Keratinocyte (primary cell): ENCODE results near the gene CLEC18C.

Experiments
- EZH2 ChIP-seq: IDR thresholded peaks from one replicate; pipeline ENCODE4 v1.6.1; 2012; ENCODE audit warnings: inconsistent platforms, mild to moderate bottlenecking, low read length, moderate library complexity
- TF ChIP-seq, protein P1 (sequence below), 3 experiments: IDR thresholded peaks in 1 of 3; conservative IDR thresholded peaks in 1 of 3; optimal IDR thresholded peaks in 1 of 3; 2 replicates in 2 of 3; 3 replicates in 1 of 3; pipeline versions ENCODE3 to v1.5.1; 2011; ENCODE audit warnings: low read length in 3 of 3, mild to moderate bottlenecking in 3 of 3, moderate library complexity in 2 of 3, control low read depth in 1 of 3, inconsistent platforms in 1 of 3; ENCODE audit not compliant: insufficient read depth in 2 of 3; ENCODE audit errors: extremely low read depth in 1 of 3

GRCh38 chr16:70157477-70158260 lies 15.9 kb upstream of the CLEC18C start:
- TF ChIP-seq EZH2: no peak
- TF ChIP-seq, protein P1, sequence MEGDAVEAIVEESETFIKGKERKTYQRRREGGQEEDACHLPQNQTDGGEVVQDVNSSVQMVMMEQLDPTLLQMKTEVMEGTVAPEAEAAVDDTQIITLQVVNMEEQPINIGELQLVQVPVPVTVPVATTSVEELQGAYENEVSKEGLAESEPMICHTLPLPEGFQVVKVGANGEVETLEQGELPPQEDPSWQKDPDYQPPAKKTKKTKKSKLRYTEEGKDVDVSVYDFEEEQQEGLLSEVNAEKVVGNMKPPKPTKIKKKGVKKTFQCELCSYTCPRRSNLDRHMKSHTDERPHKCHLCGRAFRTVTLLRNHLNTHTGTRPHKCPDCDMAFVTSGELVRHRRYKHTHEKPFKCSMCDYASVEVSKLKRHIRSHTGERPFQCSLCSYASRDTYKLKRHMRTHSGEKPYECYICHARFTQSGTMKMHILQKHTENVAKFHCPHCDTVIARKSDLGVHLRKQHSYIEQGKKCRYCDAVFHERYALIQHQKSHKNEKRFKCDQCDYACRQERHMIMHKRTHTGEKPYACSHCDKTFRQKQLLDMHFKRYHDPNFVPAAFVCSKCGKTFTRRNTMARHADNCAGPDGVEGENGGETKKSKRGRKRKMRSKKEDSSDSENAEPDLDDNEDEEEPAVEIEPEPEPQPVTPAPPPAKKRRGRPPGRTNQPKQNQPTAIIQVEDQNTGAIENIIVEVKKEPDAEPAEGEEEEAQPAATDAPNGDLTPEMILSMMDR (optimal IDR thresholded peaks at IDR 0.05 in 1 of 3, IDR thresholded peaks at IDR 0.05 in 1 of 3, conservative IDR thresholded peaks at IDR 0.05 in 1 of 3; ENCODE audit: extremely low read depth in 1 of 3, insufficient read depth in 2 of 3, low read length in 3 of 3): no peak
